HG03575 (cell line): ENCODE measurements around the gene SLC5A5.
A peak's percentile ranks its signal among the peaks of the same experiment; 100 is the strongest.

ENCODE experiments used
- ATAC-seq: cut with Tn5 transposase; IDR thresholded peaks from one replicate; pipeline ENCODE4 v1.9.1; 2021; ENCODE audit not compliant: unreplicated experiment, insufficient number of reproducible peaks, low FRiP score; ENCODE audit errors: extremely low read depth

Gene SLC5A5

GRCh38 chr19:17843908-17844490, 27.7 kb upstream of the SLC5A5 start:
- ATAC-seq = no peak

- no peak for ATAC-seq
These were observed 25.6 kb upstream of the SLC5A5 start for GRCh38 chr19:17846146-17846545.

DNA sequence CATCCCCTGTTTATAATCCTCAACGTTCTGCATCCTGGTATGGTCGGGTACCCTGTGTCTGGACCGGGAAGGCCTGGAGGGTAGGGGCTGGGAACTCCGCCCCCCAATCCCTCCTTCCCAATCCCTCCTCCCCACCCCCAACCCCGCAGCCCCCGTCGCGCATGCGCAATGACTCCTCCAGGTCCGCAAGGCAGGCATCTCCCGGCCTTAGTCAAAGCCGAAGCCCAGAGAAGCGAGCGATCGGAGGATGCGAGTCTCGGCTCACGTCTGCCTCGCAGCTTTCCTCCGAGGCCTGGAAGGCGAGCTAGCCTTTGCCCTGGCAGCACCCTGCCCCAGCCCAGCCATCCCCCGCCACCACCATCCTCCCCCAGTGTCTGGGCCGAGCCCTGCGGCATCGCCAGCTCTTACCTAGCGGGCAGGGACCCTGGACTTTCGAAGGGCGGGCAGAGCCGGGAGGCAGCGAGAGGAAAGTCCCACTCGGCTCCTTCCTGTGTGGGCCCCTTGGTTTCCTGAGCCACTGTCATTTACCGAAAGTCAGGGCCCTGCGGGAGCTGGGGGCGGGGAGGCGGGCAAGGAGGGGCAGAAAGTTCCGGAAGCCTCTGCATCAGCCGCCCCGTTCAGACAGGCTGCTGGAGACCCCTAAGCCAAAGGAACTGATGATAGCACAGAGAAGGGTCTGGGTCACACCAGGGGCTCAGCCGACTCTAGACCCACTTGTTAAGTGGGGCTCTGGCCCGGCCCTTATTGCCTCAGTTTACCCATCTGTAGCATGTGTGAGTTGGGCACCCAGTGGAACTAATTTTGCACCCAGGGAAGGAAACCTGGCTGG, 24.0 kb upstream of the SLC5A5 start, which contains the start of gene JAK3:
Gene JAK3 (minus strand): TSS at position 445 of the 829 bp plus-strand sequence. CDS start 3,565 bp downstream, outside the sequence.
- no peak for ATAC-seq

GRCh38 chr19:17848595-17849292, 23.0 kb upstream of the SLC5A5 start:
- no peak for ATAC-seq

- no peak for ATAC-seq
These were observed 17.7 kb upstream of the SLC5A5 start for GRCh38 chr19:17854061-17854460.

GRCh38 chr19:17855280-17856152, 16.2 kb upstream of the SLC5A5 start:
- no peak for ATAC-seq

GRCh38 chr19:17859533-17860330, 12.0 kb upstream of the SLC5A5 start, which contains the start of gene RPL18A:
Gene RPL18A (plus strand): TSS chr19:17859910. CDS start chr19:17859957, 47 bp downstream.
- ATAC-seq = peak; percentile 63

- ATAC-seq = no peak
These were observed 11.3 kb upstream of the SLC5A5 start for GRCh38 chr19:17860331-17860992.

DNA sequence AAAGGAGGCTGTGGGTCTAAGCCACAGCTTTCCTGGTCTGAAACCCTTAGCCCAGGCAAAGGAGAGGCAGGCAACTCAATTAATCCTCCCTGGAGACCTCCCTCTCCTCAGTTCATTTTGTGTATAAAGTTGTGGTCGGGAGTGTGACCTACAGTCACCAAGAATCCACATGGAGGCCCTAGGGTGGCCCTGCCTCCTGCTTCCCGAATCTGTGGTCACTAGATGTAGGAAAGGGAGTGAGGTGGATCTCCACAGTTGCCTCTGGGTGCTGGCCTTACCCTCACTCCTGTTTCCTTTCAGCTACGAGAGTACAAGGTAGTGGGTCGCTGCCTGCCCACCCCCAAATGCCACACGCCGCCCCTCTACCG, 10.8 kb upstream of the SLC5A5 start:
- no peak for ATAC-seq

DNA sequence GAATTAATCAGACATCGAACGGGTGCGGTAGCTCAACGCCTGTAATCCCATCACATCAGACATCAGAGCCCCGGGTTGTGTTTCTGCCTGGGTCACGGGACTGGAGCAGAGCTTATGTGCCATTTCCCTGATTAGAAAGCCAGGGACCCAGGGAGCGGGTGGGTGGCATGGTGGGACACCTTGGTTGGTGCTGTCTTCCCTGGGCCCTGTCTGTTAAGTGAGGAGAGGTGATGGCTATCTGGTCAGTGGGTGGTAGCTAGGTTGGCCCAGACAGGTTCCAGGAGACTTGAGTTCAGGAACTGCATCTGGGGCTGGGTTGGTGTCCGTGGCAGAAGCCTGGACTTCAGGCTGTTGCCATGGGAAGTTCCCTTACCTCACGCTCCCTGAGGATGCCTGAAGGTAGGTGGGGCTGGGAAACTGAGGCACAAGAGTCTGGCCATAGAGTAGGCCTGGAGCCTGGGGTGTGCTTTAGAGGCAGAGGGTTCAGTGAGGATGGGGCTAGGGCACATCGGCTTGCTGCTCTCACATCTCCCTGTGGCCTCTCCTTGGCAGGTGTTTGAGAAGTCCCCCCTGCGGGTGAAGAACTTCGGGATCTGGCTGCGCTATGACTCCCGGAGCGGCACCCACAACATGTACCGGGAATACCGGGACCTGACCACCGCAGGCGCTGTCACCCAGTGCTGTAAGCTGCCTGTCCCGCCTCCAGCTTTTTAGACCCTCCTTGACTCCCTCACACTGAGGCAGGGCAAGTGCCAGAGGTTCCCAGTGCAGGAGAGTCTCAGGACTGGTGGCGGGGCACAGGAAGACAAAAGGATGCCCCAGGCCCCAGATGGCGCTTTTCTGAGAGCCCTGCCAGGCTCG, 10.0 kb upstream of the SLC5A5 start:
- ATAC-seq = no peak

DNA sequence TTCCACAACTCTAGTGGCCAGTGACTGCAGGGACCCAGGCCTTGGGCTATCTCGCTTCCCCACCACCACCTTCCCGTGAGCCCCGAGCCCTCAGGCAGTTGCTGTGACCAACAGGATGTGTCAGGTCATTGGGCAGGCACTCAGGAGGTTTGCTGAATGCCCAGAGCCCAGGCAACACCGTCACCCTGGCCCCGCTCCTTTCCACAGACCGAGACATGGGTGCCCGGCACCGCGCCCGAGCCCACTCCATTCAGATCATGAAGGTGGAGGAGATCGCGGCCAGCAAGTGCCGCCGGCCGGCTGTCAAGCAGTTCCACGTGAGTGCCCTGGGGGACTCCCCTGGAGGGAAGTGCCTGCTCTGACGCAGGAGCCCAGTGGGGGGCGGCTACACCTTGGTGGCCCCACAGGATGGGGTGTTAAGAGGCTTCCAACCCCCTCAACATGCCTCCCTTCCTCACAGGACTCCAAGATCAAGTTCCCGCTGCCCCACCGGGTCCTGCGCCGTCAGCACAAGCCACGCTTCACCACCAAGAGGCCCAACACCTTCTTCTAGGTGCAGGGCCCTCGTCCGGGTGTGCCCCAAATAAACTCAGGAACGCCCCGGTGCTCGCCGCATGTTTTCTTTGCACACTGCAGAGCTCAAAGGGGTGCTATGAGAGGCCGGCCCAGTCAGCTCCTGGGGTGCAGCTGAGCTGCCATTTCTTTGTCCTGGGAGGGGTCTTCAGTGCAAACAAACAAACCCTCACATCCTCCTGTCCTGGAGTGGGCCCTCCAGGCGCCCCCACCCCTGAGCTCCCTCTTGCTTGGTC, 8.8 kb upstream of the SLC5A5 start:
- no peak for ATAC-seq

DNA sequence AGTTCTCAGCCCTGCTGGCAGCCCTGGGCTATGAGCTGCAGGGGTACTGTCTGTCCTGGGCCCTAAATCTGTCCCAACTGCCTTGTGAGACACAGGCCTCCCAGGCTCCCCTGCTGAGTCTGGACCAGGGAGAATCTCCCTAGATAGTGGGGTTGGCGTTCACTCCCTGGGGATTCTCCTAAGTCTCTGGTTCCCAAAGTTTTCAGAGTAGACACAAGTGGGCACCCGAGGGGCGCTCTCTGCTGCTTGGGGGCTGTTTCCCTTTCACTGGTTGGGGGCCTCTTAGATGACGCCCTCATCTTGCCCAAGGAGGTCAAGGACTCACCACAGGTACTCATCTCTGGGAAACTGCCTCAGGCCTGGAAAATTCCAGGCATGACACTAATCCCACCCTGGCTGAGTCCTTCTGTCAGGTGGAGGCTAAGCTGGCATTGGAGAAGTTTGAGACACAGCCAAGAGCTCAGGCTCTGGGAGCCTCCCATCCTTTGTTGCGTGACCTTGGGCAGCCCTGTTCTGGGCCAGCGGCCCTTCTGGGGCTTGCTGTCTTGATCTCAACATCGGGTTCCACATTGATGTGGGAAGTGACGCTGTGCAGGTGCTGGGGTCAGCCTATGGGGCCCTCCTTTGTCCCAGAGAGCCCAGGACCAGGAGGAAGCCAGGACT, 8.1 kb upstream of the SLC5A5 start:
- ATAC-seq = no peak

DNA sequence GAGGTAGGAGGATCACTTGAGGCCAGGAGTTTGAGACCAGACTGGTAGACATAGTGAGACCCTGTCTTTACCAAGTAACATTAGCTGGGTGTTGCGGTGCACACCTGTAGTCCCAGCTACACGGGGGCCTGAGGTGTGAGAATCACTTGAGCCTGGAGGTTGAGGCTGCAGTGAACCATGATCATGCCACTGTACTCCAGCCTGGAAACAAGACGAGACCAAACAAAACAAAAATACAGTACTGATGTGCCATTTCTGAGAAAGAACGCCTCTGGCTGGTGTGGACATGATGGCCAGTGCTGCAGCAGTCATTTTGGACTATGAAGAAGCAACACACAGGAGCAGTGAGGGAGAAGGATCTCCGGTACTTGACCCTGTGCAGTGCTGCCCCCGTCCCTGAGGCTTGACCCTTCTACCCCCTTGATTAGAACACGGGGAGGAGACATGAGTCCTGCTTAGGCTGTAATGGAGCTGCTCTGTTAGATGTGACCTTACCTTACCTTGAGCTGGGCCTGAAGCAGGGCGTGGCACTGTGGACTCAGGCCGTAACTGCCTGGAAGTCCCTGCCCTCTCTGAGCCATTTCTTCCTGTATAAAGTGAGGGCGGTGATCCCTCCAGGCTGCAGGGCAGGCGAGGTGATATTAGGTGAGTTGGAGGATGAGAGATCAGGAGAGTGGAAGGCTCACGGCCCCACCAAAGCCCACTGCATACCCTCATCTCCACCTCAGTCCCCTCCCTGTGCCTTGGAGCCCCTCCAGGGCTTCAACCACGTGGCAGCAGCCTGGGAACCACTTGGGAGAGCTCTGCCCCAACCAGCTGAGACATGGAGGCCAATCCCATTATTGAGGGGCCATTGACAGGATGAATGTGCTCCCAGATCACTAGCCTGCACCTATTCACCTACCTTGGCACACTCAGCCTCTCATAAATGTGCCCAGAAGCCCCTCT, 6.1 kb upstream of the SLC5A5 start:
- ATAC-seq = no peak

DNA sequence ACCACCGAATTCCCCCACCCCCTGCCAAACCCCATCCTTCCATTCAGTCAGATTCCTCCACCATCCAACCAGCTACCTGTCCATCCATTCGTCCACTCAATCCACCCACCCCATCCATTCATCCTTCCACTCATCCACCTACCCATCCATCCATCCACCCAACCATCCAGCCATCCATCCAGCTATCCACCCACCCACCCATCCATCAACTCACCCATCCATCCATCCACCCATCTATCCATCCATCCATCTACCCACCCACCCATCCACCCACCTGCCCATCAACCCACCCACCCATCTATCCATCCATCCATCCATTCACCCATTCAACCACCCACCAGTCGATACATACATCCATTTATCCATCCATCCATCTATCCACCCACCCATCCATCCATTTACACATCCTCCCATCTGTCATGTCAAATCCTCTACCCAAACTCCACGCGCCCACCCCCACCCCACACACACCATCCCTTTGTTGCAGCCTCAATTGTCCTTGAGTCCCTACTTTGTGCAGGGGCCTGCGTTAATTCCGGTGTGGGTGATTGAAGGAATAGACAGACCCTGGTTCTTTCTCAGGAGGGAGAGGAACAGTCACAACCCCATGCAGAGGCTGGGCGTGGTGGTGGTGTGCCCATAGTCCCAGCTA, 5.3 kb upstream of the SLC5A5 start:
- ATAC-seq = no peak
